Neural crest cell (in vitro differentiated cells): ENCODE measurements around the gene ZC3H4. TPM values are rescaled to one million over a fixed set of nuclear protein-coding genes. Genes with fewer than 3 reads are reported as not detected.

ENCODE experiments used
- DNase-seq: peaks from one replicate; pipeline ENCODE4 v3.0.0; 2021; ENCODE audit warnings: low read depth, mixed read lengths, low spot score
- H3K27ac Mint-ChIP-seq: one replicate; pipeline ENCODE4 v1.8.0; 2021; ENCODE audit warnings: mild to moderate bottlenecking, mixed read lengths; ENCODE audit not compliant: unreplicated experiment
- H3K27me3 Mint-ChIP-seq: 2 replicates; pipeline ENCODE4 v1.8.0; 2021; ENCODE audit warnings: low read depth, mild to moderate bottlenecking, mixed read lengths
- H3K36me3 Mint-ChIP-seq: 2 replicates; pipeline ENCODE4 v1.8.0; 2021; ENCODE audit warnings: low read depth, mild to moderate bottlenecking, mixed read lengths
- H3K4me1 Mint-ChIP-seq: 2 replicates; pipeline ENCODE4 v1.8.0; 2021; ENCODE audit warnings: mixed read lengths
- H3K4me3 Mint-ChIP-seq: one replicate; pipeline ENCODE4 v1.8.0; 2021; ENCODE audit warnings: mild to moderate bottlenecking, mixed read lengths
- H3K9me3 Mint-ChIP-seq: 2 replicates; pipeline ENCODE4 v1.8.0; 2021; ENCODE audit warnings: mixed read lengths
- CTCF ChIP-seq: fragments of 200-600 bp; sonication (generic); conservative IDR thresholded peaks from 2 replicates; pipeline ENCODE4 v1.5.0; 2021; ENCODE audit warnings: antibody characterized with exemption, mild to moderate bottlenecking
- total RNA-seq: library from RNA; stranded (reverse); gene quantifications from 2 replicates; pipeline ENCODE4 v1.2.1, GENCODE V29; 2021

The ZC3H4 gene
- total RNA-seq, 1 donor from 2014 or later = 104 TPM

DNA sequence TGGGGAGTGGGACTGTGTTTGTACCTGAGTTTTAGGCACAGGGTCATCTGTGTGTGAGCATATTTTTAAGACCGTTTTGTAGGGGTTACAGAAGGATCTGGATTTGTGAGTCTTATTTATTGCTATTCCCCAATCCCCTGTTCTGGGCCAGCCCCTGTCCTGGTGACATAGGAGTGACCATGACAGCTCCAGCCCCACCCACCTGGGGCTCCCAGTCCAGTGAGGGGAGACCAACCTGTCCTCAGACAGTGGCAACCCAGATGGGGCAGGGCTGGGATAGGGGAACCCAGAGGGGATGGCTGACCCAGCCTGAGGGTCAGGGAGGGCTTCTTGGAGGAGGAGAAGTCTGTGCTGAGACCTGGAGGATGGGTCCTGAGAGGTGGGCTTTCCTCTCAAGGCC is 75.8 kb downstream of the ZC3H4 start:
- no peak for TF ChIP-seq CTCF
- Mint-ChIP-seq H3K4me3 (peak overlapping the region; percentile 74), H3K9me3 (no peaks in the 10 kb centered on the region), H3K27me3 (peaks cover 11% of the 10 kb centered on the region), H3K4me1 (peaks cover 20% of the 10 kb centered on the region), H3K27ac (no peak overlapping the region), H3K36me3 (no peaks in the 10 kb centered on the region)
- no peak for DNase-seq

- H3K36me3 Mint-ChIP-seq = no peaks in the 10 kb centered on the region
- no peaks in the 10 kb centered on the region for H3K9me3 Mint-ChIP-seq
- H3K27ac Mint-ChIP-seq = no peak overlapping the region
- H3K27me3 Mint-ChIP-seq = peaks cover 26% of the 10 kb centered on the region
- no peak for DNase-seq
- peak; percentile 20 for TF ChIP-seq CTCF
- H3K4me1 Mint-ChIP-seq = peaks cover 20% of the 10 kb centered on the region
- peak overlapping the region; percentile 85 for H3K4me3 Mint-ChIP-seq
These were observed 77.4 kb downstream of the ZC3H4 start for GRCh38 chr19:47036097-47036651.

DNA sequence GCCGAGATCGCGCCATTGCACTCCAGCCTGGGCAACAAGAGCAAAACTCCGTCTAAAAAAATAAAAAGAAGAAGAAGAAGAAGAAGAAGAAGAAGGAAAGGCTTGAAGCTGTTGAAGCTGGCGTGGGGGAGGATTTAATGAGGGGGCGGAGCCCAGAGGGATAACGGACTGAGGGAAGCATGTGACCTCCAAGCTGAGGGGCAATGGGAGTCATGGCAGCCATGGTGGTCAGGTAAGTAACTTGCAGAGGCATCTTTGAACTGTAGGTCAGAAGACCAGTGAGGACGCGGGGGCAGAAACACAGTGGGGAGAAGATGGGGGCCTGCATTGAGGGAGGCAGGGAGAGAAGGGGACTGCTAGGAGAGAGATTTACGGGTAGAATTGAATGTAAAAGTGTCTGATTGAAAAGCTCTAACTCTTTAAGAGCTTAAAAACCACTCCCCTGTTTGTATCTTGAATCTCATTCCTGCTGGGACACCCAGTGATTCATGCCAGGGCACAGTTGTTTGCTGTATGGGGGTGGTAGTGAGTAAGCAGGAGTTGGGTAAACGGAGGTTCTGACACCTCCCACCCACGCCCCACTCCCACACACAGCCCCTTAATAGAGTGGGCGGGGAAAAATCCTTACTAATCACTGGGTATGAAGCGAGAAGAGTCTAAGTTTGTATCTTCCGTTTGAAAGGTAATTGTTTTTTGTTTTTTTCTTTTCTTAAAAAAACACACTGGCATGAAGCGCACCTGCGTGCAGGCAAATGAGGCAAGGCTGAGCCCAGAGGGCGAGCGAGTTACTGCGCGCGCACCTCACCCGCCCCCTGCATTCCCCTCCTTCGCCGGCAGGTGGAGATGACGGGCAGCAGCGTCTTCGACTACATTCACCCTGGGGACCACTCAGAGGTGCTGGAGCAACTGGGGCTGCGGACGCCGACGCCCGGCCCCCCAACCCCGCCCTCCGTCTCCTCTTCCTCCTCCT is 78.2 kb downstream of the ZC3H4 start:
- H3K27me3 Mint-ChIP-seq = peaks cover 32% of the 10 kb centered on the region
- H3K27ac Mint-ChIP-seq = no peak overlapping the region
- H3K9me3 Mint-ChIP-seq = no peaks in the 10 kb centered on the region
- H3K36me3 Mint-ChIP-seq = no peaks in the 10 kb centered on the region
- TF ChIP-seq CTCF = peak; percentile 94
- peaks cover 20% of the 10 kb centered on the region for H3K4me1 Mint-ChIP-seq
- DNase-seq = peak; percentile 98
- H3K4me3 Mint-ChIP-seq = peak overlapping the region; percentile 85

- Mint-ChIP-seq H3K27ac (no peak overlapping the region), H3K9me3 (no peaks in the 10 kb centered on the region), H3K36me3 (no peaks in the 10 kb centered on the region), H3K4me3 (peak overlapping the region; percentile 51), H3K4me1 (peaks cover 22% of the 10 kb centered on the region), H3K27me3 (peaks cover 63% of the 10 kb centered on the region)
- DNase-seq = no peak
- peak; percentile 75 for TF ChIP-seq CTCF
These were observed 81.3 kb downstream of the ZC3H4 start for GRCh38 chr19:47032171-47032811.

GRCh38 chr19:47028195-47028601 is 85.4 kb downstream of the ZC3H4 start:
- Mint-ChIP-seq H3K27me3 (peaks cover 90% of the 10 kb centered on the region), H3K36me3 (no peaks in the 10 kb centered on the region), H3K27ac (peak overlapping the region; percentile 62), H3K4me3 (no peak overlapping the region), H3K9me3 (no peaks in the 10 kb centered on the region), H3K4me1 (peaks cover 7% of the 10 kb centered on the region)
- no peak for TF ChIP-seq CTCF
- no peak for DNase-seq
